ENCODE results near the gene CAMTA1. TPM values are rescaled to one million over a fixed set of nuclear protein-coding genes. Genes with fewer than 3 reads are reported as not detected.

The CAMTA1 gene
- total RNA-seq, 2 experiments from 2014 or later, result 43.9 to 73.3 TPM

- Histone ChIP-seq H2AFZ (ENCODE audit: low read length) (no peak overlapping the region), H3K9me3 (ENCODE audit: low read length) (no peaks in the 10 kb centered on the region), H3K4me2 (ENCODE audit: low read length) (no peak overlapping the region), H3K9me2 (ENCODE audit: insufficient read depth, low read length) (no peaks in the 10 kb centered on the region), H3K27ac (ENCODE audit: low read depth, low read length, poor library complexity, severe bottlenecking) (no peak overlapping the region), H3K4me3 (ENCODE audit: low read depth, low read length, poor library complexity, severe bottlenecking) (no peak overlapping the region), H3K36me3 (ENCODE audit: insufficient read depth, low read length) (no peaks in the 10 kb centered on the region), H3K79me2 (ENCODE audit: insufficient read depth, low read depth, low read length) (no peaks in the 10 kb centered on the region), H3K4me1 (ENCODE audit: insufficient read depth, low read length, poor library complexity, severe bottlenecking) (no peaks in the 10 kb centered on the region), H4K20me1 (ENCODE audit: insufficient read depth, low read length) (no peaks in the 10 kb centered on the region)
- ChIA-PET CTCF (ENCODE audit: unreplicated experiment) (no interaction called here), POLR2A (interaction anchor here (0.6 to 1.8 kb wide), 2 partner anchors 20 to 850 kb away, joined by 3 to 4 read pairs; no protein-coding TSS in a partner anchor)
- intact Hi-C loops (cut with micrococcal nuclease; ENCODE audit: unreplicated experiment), result no loop called here
- DNase-seq (ENCODE audit: low spot score), result no peak
- no peak for TF ChIP-seq CTCF (conservative IDR thresholded peaks at IDR 0.05; ENCODE audit: low read length)
- no peak for TF ChIP-seq EZH2phosphoT487 (IDR thresholded peaks at IDR 0.05; ENCODE audit: borderline replicate concordance, low read depth, low read length)
- BruUV-seq (replicated peaks), result no TSS peak
Measured at GRCh38 chr1:6891781-6892579, 106.7 kb downstream of the CAMTA1 start.

- no peaks in the 10 kb centered on the region for H3K9me2 ChIP-seq (ENCODE audit: insufficient read depth, low read length)
- no TSS peak for BruUV-seq (replicated peaks)
- POLR2A ChIA-PET, result interaction anchor here (0.6 kb wide), 1 partner anchor 190 kb away, joined by 3 read pairs; no protein-coding TSS in a partner anchor
Measured at GRCh38 chr1:6893388-6893787, 108.1 kb downstream of the CAMTA1 start.

More at GRCh38 chr1:6893388-6893787, 108.1 kb downstream of the CAMTA1 start:
- Histone ChIP-seq H3K4me1 (ENCODE audit: insufficient read depth, low read length, poor library complexity, severe bottlenecking) (no peaks in the 10 kb centered on the region), H3K79me2 (ENCODE audit: insufficient read depth, low read depth, low read length) (no peaks in the 10 kb centered on the region), H3K4me3 (ENCODE audit: low read depth, low read length, poor library complexity, severe bottlenecking) (no peak overlapping the region), H3K4me2 (ENCODE audit: low read length) (no peak overlapping the region), H4K20me1 (ENCODE audit: insufficient read depth, low read length) (no peaks in the 10 kb centered on the region), H3K9me3 (ENCODE audit: low read length) (no peaks in the 10 kb centered on the region), H3K27ac (ENCODE audit: low read depth, low read length, poor library complexity, severe bottlenecking) (no peak overlapping the region), H3K36me3 (ENCODE audit: insufficient read depth, low read length) (no peaks in the 10 kb centered on the region), H2AFZ (ENCODE audit: low read length) (no peak overlapping the region)
- no peak for TF ChIP-seq CTCF (conservative IDR thresholded peaks at IDR 0.05; ENCODE audit: low read length)
- no peak for TF ChIP-seq EZH2phosphoT487 (IDR thresholded peaks at IDR 0.05; ENCODE audit: borderline replicate concordance, low read depth, low read length)
- intact Hi-C loops (cut with micrococcal nuclease; ENCODE audit: unreplicated experiment), result no loop called here
- no peak for DNase-seq (ENCODE audit: low spot score)
- CTCF ChIA-PET (ENCODE audit: unreplicated experiment), result no interaction called here
